Activated CD8-positive, alpha-beta memory T cell treated with anti-CD3 and anti-CD28 coated beads, Interleukin-2, amount 10 ng/mL, durations not matched to agents 7 days and 5 days (primary cell): Measurements from ENCODE around the gene PSMD7. TPM values are rescaled to one million over a fixed set of nuclear protein-coding genes. Genes with fewer than 3 reads are reported as not detected.

ENCODE experiments used
- ATAC-seq: fragments of 150-1000 bp; cut with Tn5 transposase; one replicate; pipeline ENCODE4 v1.10.0; 2021; ENCODE audit warnings: moderate library complexity
- CTCF ChIA-PET: fragments of 350-600 bp; sonication (Branson Sonifier 250); formaldehyde crosslinking; loops from one replicate; lab custom pipeline; 2021; ENCODE audit warnings: antibody characterized with exemption; lab: Charles Lee
- DNase-seq: peaks from one replicate; pipeline ENCODE4 v3.0.0-alpha.2; 2020
- H3K27ac Mint-ChIP-seq: one replicate; pipeline ENCODE4 v1.8.0; 2021; ENCODE audit warnings: mild to moderate bottlenecking, mixed read lengths
- H3K27me3 Mint-ChIP-seq: one replicate; pipeline ENCODE4 v1.8.0; 2021; ENCODE audit warnings: mixed read lengths
- H3K36me3 Mint-ChIP-seq: one replicate; pipeline ENCODE4 v1.8.0; 2021; ENCODE audit warnings: mild to moderate bottlenecking, mixed read lengths
- H3K4me1 Mint-ChIP-seq: one replicate; pipeline ENCODE4 v1.8.0; 2021; ENCODE audit warnings: mixed read lengths
- H3K4me3 Mint-ChIP-seq: one replicate; pipeline ENCODE4 v1.8.0; 2021; ENCODE audit warnings: mild to moderate bottlenecking, moderate library complexity, mixed read lengths
- H3K9me3 Mint-ChIP-seq: one replicate; pipeline ENCODE4 v1.8.0; 2022; ENCODE audit warnings: low read depth, mixed read lengths
- total RNA-seq, 2 experiments: library from RNA; stranded (reverse); gene quantifications; one replicate each; pipeline ENCODE4 v1.2.3, GENCODE V29; 2021

Gene PSMD7
- total RNA-seq, 2 experiments from 2014 or later, result 91.6 to 110 TPM

GRCh38 chr16:74279266-74279665 lies 17.3 kb upstream of the PSMD7 start:
- peaks cover 27% of the 10 kb centered on the region for H3K27me3 Mint-ChIP-seq
- no peak overlapping the region for H3K27ac Mint-ChIP-seq
- H3K4me3 Mint-ChIP-seq, result no peak overlapping the region
- H3K4me1 Mint-ChIP-seq, result peaks cover 2% of the 10 kb centered on the region
- DNase-seq (no peak), ATAC-seq (no peak)
- CTCF ChIA-PET, result interaction anchor here (0.7 kb wide), 1 partner anchor 421 kb away, joined by 3 read pairs; the partner anchor contains the start of gene MLKL
- H3K36me3 Mint-ChIP-seq, result no peaks in the 10 kb centered on the region
- H3K9me3 Mint-ChIP-seq, result peaks cover 2% of the 10 kb centered on the region

- H3K27me3 Mint-ChIP-seq, result peaks cover 22% of the 10 kb centered on the region
- H3K4me1 Mint-ChIP-seq, result peaks cover 2% of the 10 kb centered on the region
- no peaks in the 10 kb centered on the region for H3K36me3 Mint-ChIP-seq
- ATAC-seq, result no peak
- CTCF ChIA-PET, result no interaction called here
- no peak overlapping the region for H3K27ac Mint-ChIP-seq
- no peak for DNase-seq
- peaks cover 2% of the 10 kb centered on the region for H3K9me3 Mint-ChIP-seq
- H3K4me3 Mint-ChIP-seq, result no peak overlapping the region
Observed at GRCh38 chr16:74279805-74280204, 16.8 kb upstream of the PSMD7 start.

- Mint-ChIP-seq H3K36me3 (no peaks in the 10 kb centered on the region), H3K4me1 (peaks cover 2% of the 10 kb centered on the region), H3K27ac (no peak overlapping the region), H3K9me3 (peaks cover 2% of the 10 kb centered on the region), H3K27me3 (peaks cover 17% of the 10 kb centered on the region), H3K4me3 (no peak overlapping the region)
- ATAC-seq (no peak), DNase-seq (no peak)
- CTCF ChIA-PET, result no interaction called here
Observed at GRCh38 chr16:74280448-74280847, 16.2 kb upstream of the PSMD7 start.

- ATAC-seq, result no peak
- no peaks in the 10 kb centered on the region for H3K36me3 Mint-ChIP-seq
- CTCF ChIA-PET, result no interaction called here
- peaks cover 2% of the 10 kb centered on the region for H3K4me1 Mint-ChIP-seq
- H3K4me3 Mint-ChIP-seq, result no peak overlapping the region
- H3K27ac Mint-ChIP-seq, result no peak overlapping the region
- peaks cover 2% of the 10 kb centered on the region for H3K9me3 Mint-ChIP-seq
- no peak for DNase-seq
- H3K27me3 Mint-ChIP-seq, result peaks cover 12% of the 10 kb centered on the region
Observed at GRCh38 chr16:74281300-74281699, 15.3 kb upstream of the PSMD7 start.

- H3K4me1 Mint-ChIP-seq, result peaks cover 2% of the 10 kb centered on the region
- ATAC-seq (no peak), DNase-seq (no peak)
- peaks cover 3% of the 10 kb centered on the region for H3K27me3 Mint-ChIP-seq
- no peaks in the 10 kb centered on the region for H3K36me3 Mint-ChIP-seq
- H3K27ac Mint-ChIP-seq, result no peak overlapping the region
- no peak overlapping the region for H3K4me3 Mint-ChIP-seq
- CTCF ChIA-PET, result no interaction called here
- peaks cover 2% of the 10 kb centered on the region for H3K9me3 Mint-ChIP-seq
Observed at GRCh38 chr16:74283716-74284115, 12.9 kb upstream of the PSMD7 start.

DNA sequence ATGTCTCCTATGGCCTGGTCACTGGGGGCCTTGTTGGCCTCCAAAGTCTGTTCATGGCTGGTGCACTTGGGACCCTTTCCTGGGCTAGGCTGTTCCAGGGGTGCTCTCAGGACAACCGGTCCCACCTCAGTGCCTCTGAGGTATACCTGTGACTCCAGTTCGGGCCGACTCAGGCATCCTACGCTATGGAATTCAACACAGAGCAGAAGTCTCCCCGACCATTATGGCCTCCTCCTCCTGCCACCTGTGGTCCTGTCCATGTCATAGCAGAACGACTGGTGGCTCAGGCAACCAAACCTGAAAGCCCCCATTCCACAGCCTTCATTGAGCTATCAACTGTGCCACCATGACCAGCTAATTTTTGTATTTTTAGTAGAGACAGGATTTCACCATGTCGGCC lies 8.5 kb upstream of the PSMD7 start:
- H3K9me3 Mint-ChIP-seq, result peaks cover 7% of the 10 kb centered on the region
- DNase-seq, result no peak
- H3K36me3 Mint-ChIP-seq, result peaks cover 10% of the 10 kb centered on the region
- H3K4me1 Mint-ChIP-seq, result no peaks in the 10 kb centered on the region
- no peak overlapping the region for H3K4me3 Mint-ChIP-seq
- H3K27ac Mint-ChIP-seq, result no peak overlapping the region
- H3K27me3 Mint-ChIP-seq, result no peaks in the 10 kb centered on the region
- CTCF ChIA-PET, result no interaction called here
- no peak for ATAC-seq

DNA sequence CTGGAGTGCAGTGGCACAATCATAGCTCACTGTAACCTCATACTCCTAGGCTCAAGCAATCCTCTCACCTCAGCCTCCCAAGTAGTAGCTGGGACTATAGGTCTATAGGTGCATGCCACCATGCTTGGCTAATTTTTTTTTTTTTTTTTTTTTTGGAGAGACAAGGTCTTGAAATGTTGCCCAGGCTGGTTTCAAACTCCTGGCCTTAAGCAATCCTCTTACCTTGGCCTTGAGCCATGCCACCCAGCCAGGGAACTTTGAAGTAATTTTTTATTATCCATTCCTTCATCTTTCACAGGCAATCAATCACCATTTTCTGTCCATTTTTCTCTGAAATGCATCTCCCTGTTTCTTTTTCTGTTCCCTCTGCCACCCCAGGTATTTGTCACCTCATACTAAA lies 6.3 kb upstream of the PSMD7 start:
- Mint-ChIP-seq H3K36me3 (peaks cover 13% of the 10 kb centered on the region), H3K27ac (no peak overlapping the region), H3K4me1 (peaks cover 5% of the 10 kb centered on the region), H3K27me3 (no peaks in the 10 kb centered on the region), H3K4me3 (no peak overlapping the region), H3K9me3 (peaks cover 7% of the 10 kb centered on the region)
- CTCF ChIA-PET, result no interaction called here
- ATAC-seq (no peak), DNase-seq (no peak)

- no peak for DNase-seq
- CTCF ChIA-PET, result interaction anchor here (1.3 kb wide), 1 partner anchor 16 kb away, joined by 3 read pairs; no protein-coding TSS in a partner anchor
- Mint-ChIP-seq H3K4me1 (peaks cover 12% of the 10 kb centered on the region), H3K27me3 (no peaks in the 10 kb centered on the region), H3K4me3 (no peak overlapping the region), H3K36me3 (peaks cover 15% of the 10 kb centered on the region), H3K9me3 (peaks cover 7% of the 10 kb centered on the region), H3K27ac (no peak overlapping the region)
- ATAC-seq, result no peak
Observed at GRCh38 chr16:74291176-74291575, 5.4 kb upstream of the PSMD7 start.

GRCh38 chr16:74291577-74292208 lies 4.9 kb upstream of the PSMD7 start:
- ATAC-seq, result no peak
- peaks cover 7% of the 10 kb centered on the region for H3K9me3 Mint-ChIP-seq
- no peak overlapping the region for H3K4me3 Mint-ChIP-seq
- CTCF ChIA-PET, result interaction anchor here (1.3 kb wide), 1 partner anchor 16 kb away, joined by 3 read pairs; no protein-coding TSS in a partner anchor
- peaks cover 15% of the 10 kb centered on the region for H3K36me3 Mint-ChIP-seq
- no peak for DNase-seq
- H3K27ac Mint-ChIP-seq, result no peak overlapping the region
- H3K27me3 Mint-ChIP-seq, result no peaks in the 10 kb centered on the region
- peaks cover 13% of the 10 kb centered on the region for H3K4me1 Mint-ChIP-seq

DNA sequence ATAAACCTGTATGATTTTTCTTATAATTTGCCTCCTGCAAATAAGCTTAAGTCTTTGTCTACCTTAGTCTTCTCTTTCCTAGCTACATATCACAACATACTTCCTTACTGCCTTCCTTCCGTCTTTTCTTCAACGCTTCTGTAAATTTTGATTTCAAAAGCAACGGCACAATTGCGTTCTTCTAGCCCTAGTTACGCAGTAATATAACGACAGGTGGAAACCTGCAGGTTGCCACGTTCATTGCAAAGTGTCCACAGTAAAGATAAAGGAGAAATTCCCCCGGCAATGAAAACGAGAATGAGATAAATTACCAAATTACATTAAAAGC lies 546 bp upstream of the PSMD7 start:
- Mint-ChIP-seq H3K4me3 (peak overlapping the region; percentile 88), H3K4me1 (peaks cover 39% of the 10 kb centered on the region), H3K27ac (peak overlapping the region; percentile 93), H3K27me3 (no peaks in the 10 kb centered on the region), H3K36me3 (peaks cover 30% of the 10 kb centered on the region), H3K9me3 (peaks cover 7% of the 10 kb centered on the region)
- DNase-seq, result no peak
- ATAC-seq, result peak; percentile 12
- CTCF ChIA-PET, result interaction anchor here (1.5 to 5.4 kb wide), 2 partner anchors 10 to 13 kb away, joined by 5 to 32 read pairs; no protein-coding TSS in a partner anchor

DNA sequence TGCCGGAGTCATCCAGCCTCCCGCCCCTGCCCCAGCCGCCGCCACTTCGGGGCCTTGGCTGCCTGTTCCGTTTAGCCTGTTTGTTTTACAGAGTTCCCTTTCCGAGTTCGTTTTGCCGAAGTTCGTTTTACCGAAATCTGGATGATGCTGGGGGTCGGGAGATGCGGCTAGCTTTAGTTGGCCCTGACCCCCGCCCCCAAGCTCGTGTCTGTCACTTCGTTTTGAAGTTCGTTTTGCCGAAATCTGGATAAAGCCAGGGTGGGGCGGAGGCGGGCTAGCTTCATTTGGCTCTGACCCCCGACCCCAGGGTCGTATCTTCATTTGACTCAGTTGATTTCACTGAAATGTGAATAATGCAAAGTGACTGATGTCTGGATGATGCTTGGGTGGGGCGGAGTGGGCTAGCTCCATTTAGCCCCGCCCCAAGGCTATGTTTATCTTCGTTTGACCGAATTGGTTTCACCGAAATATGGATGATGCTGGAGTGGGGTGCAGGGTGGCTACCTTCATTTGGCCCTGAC lies 591 bp downstream of the PSMD7 start:
- ATAC-seq (peak; percentile 45), DNase-seq (peak; percentile 64)
- Mint-ChIP-seq H3K27ac (peak overlapping the region; percentile 93), H3K4me1 (peaks cover 41% of the 10 kb centered on the region), H3K27me3 (no peaks in the 10 kb centered on the region), H3K4me3 (peak overlapping the region; percentile 88), H3K9me3 (no peaks in the 10 kb centered on the region), H3K36me3 (peaks cover 33% of the 10 kb centered on the region)
- CTCF ChIA-PET, result interaction anchor here (0.7 to 5.4 kb wide), 3 partner anchors 12 to 304 kb away, joined by 3 to 32 read pairs (median 4); no protein-coding TSS in a partner anchor

- peak overlapping the region; percentile 88 for H3K4me3 Mint-ChIP-seq
- ATAC-seq, result no peak
- peaks cover 41% of the 10 kb centered on the region for H3K4me1 Mint-ChIP-seq
- H3K36me3 Mint-ChIP-seq, result peaks cover 36% of the 10 kb centered on the region
- H3K27ac Mint-ChIP-seq, result peak overlapping the region; percentile 93
- no peaks in the 10 kb centered on the region for H3K9me3 Mint-ChIP-seq
- CTCF ChIA-PET, result interaction anchor here (5.4 kb wide), 1 partner anchor 11 kb away, joined by 32 read pairs; no protein-coding TSS in a partner anchor
- no peaks in the 10 kb centered on the region for H3K27me3 Mint-ChIP-seq
- DNase-seq, result no peak
Observed at GRCh38 chr16:74298104-74298503, 1.5 kb downstream of the PSMD7 start.

GRCh38 chr16:74302341-74302740 lies 5.7 kb downstream of the PSMD7 start:
- Mint-ChIP-seq H3K4me3 (no peak overlapping the region), H3K9me3 (no peaks in the 10 kb centered on the region), H3K27ac (no peak overlapping the region), H3K4me1 (peaks cover 48% of the 10 kb centered on the region), H3K27me3 (no peaks in the 10 kb centered on the region), H3K36me3 (peaks cover 58% of the 10 kb centered on the region)
- ATAC-seq, result no peak
- CTCF ChIA-PET, result no interaction called here
- DNase-seq, result no peak
